GM12891 (cell line): ENCODE measurements around the gene NOL12.

Experiments
- PAX5 ChIP-seq: IDR thresholded peaks from 2 replicates; pipeline ENCODE4 v1.6.1; 2011; ENCODE audit warnings: low read length, moderate library complexity, mild to moderate bottlenecking; ENCODE audit not compliant: insufficient read depth, severe bottlenecking
- POLR2A ChIP-seq: IDR thresholded peaks from 2 replicates; pipeline ENCODE4 v1.6.1; 2011; ENCODE audit warnings: low read depth, low read length, control low read depth
- POLR2AphosphoS5 ChIP-seq: IDR thresholded peaks from 2 replicates; pipeline ENCODE4 v1.6.1; 2011; ENCODE audit warnings: low read depth, low read length, control low read depth
- POU2F2 ChIP-seq: IDR thresholded peaks from 2 replicates; pipeline ENCODE4 v1.6.1; 2011; ENCODE audit warnings: low read depth, mild to moderate bottlenecking, control low read depth, low read length, moderate library complexity
- SPI1 ChIP-seq: IDR thresholded peaks from 2 replicates; pipeline ENCODE4 v1.6.1; 2011; ENCODE audit warnings: low read depth, low read length, control low read depth
- TAF1 ChIP-seq: IDR thresholded peaks from 2 replicates; pipeline ENCODE4 v1.6.1; 2011; ENCODE audit warnings: low read depth, low read length, control low read depth

GRCh38 chr22:37681556-37682049 lies 4.5 kb upstream of the NOL12 start:
- TF ChIP-seq POLR2A (no peak), POLR2AphosphoS5 (no peak), SPI1 (no peak), TAF1 (no peak), POU2F2 (no peak), PAX5 (no peak)
